Renal cortex interstitium (tissue), 11 donors: ENCODE results near the gene EPS15. TPM values are rescaled to one million over a fixed set of nuclear protein-coding genes. Genes with fewer than 3 reads are reported as not detected.
"Not testable (repeated sequence)": the region's sequence is repeated elsewhere in the genome, so short reads cannot be mapped to it uniquely, and the experiment has no call there.

Source experiments
- DNase-seq, 11 donors: peaks; one replicate each; pipeline ENCODE4 v3.0.0-alpha.2; 2013; ENCODE audit warnings: low read depth in 9 of 11, low spot score in 4 of 11; ENCODE audit errors: extremely low read depth in 1 of 11
- polyA plus RNA-seq, 3 donors: library from polyadenylated mRNA; unstranded; fragments of 120-200 nt; gene quantifications; one replicate each; pipeline ENCODE4 v1.2.1, GENCODE V29; 2013; ENCODE audit not compliant: insufficient read length in 3 of 3

Gene EPS15
- polyA plus RNA-seq, 3 donors = 38.0 to 46.0 (median 44.6) TPM

- no peak for DNase-seq
Measured at GRCh38 chr1:51552929-51553807, 34.1 kb upstream of the EPS15 start.

GRCh38 chr1:51551848-51552296 lies 32.8 kb upstream of the EPS15 start:
- DNase-seq = no peak

GRCh38 chr1:51551081-51551480 lies 32.0 kb upstream of the EPS15 start:
- DNase-seq = no peak

GRCh38 chr1:51549901-51550300 lies 30.8 kb upstream of the EPS15 start:
- no peak for DNase-seq

GRCh38 chr1:51549016-51549619 lies 30.1 kb upstream of the EPS15 start:
- no peak for DNase-seq

- no peak for DNase-seq
Measured at GRCh38 chr1:51543858-51544257, 24.8 kb upstream of the EPS15 start.

- no peak for DNase-seq
Measured at GRCh38 chr1:51542158-51542953, 23.3 kb upstream of the EPS15 start.

- DNase-seq = no peak
Measured at GRCh38 chr1:51541313-51542050, 22.4 kb upstream of the EPS15 start.

GRCh38 chr1:51537568-51537967 lies 18.5 kb upstream of the EPS15 start:
- no peak for DNase-seq

GRCh38 chr1:51535006-51535592 lies 16.0 kb upstream of the EPS15 start:
- DNase-seq = peak in 7 of 11 donors; percentile 24 to 51 (median 35)

- DNase-seq = no peak
Measured at GRCh38 chr1:51534447-51534846, 15.4 kb upstream of the EPS15 start.

- DNase-seq = no peak
Measured at GRCh38 chr1:51532853-51533252, 13.8 kb upstream of the EPS15 start.

- not testable (repeated sequence) for DNase-seq
Measured at GRCh38 chr1:51530447-51530846, 11.4 kb upstream of the EPS15 start.

GRCh38 chr1:51527144-51527543 lies 8.1 kb upstream of the EPS15 start:
- no peak for DNase-seq

GRCh38 chr1:51526248-51526647 lies 7.2 kb upstream of the EPS15 start:
- DNase-seq = no peak

GRCh38 chr1:51525295-51525694 lies 6.2 kb upstream of the EPS15 start:
- no peak for DNase-seq

GRCh38 chr1:51524817-51525216 lies 5.8 kb upstream of the EPS15 start:
- no peak for DNase-seq

GRCh38 chr1:51523931-51524330 lies 4.9 kb upstream of the EPS15 start:
- DNase-seq = no peak
